ENCODE data around the gene XCL1. TPM values are rescaled to one million over a fixed set of nuclear protein-coding genes. Genes with fewer than 3 reads are reported as not detected.

The XCL1 gene
- total RNA-seq, 1 experiment from 2014 or later = not detected

DNA sequence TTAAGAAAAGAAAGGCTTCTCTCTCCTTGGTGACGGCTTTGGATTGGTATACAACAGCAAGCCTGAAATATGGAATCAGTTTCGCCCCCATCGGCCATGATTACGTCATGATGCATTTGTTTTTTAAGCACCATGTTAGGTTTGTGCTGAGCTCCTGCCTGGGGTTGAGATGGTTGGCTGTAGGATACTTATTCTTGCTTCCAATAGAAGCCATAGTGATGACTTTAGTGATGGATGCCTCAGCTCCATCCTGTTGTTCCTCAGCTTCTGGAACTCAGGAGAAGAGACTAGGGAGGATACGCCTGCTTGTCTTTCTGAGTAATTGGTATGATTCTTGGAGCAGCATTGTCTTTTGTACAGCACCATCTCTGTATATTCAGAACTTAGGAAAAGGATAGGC lies 14.7 kb downstream of the XCL1 start (continued):
- no peak for TF ChIP-seq REST (IDR thresholded peaks at IDR 0.05; ENCODE audit: low read depth)

GRCh38 chr1:168591641-168592250 lies 15.3 kb downstream of the XCL1 start:
- H3K79me2 ChIP-seq (ENCODE audit: insufficient read depth, low read length) = no peaks in the 10 kb centered on the region
- no peak overlapping the region for H3K27ac ChIP-seq (ENCODE audit: low read depth, low read length)
- no peak overlapping the region for H3K9ac ChIP-seq (ENCODE audit: low read length)
- no peaks in the 10 kb centered on the region for H4K20me1 ChIP-seq (ENCODE audit: insufficient read depth)
- no peaks in the 10 kb centered on the region for H3K36me3 ChIP-seq (ENCODE audit: control insufficient read depth in 1 of 2, insufficient read depth in 2 of 2, low read length in 2 of 2)
- H3K4me1 ChIP-seq (ENCODE audit: control insufficient read depth in 1 of 2, insufficient read depth in 2 of 2, low read length in 2 of 2) = no peaks in the 10 kb centered on the region
- no peak for DNase-seq (ENCODE audit: low read depth, low spot score)
- intact Hi-C loops (cut with micrococcal nuclease) = no loop called here
- no peak overlapping the region for H3K4me3 ChIP-seq (replicated peaks in 1 of 2; ENCODE audit: low read depth in 1 of 2, low read length in 2 of 2)
- no peaks in the 10 kb centered on the region for H3K9me2 ChIP-seq (ENCODE audit: insufficient read depth)
- no peaks in the 10 kb centered on the region for H3K9me3 ChIP-seq (ENCODE audit: control insufficient read depth in 1 of 2, insufficient read depth in 1 of 2, low read depth in 1 of 2, low read length in 2 of 2)
- POLR2A ChIA-PET = no interaction called here
- H3K4me2 ChIP-seq (ENCODE audit: low read length) = no peak overlapping the region
- BruUV-seq (replicated peaks) = no TSS peak
- CTCF ChIA-PET = no interaction called here
- TF ChIP-seq ZFX (IDR thresholded peaks at IDR 0.05) (no peak), TCF7L2 (IDR thresholded peaks at IDR 0.05; ENCODE audit: borderline replicate concordance, extremely low read depth, insufficient read depth, insufficient read length) (no peak), EZH2phosphoT487 (IDR thresholded peaks at IDR 0.05; ENCODE audit: borderline replicate concordance) (no peak), SRF (IDR thresholded peaks at IDR 0.05; ENCODE audit: low read depth) (no peak), POLR2AphosphoS5 (IDR thresholded peaks at IDR 0.05; ENCODE audit: low read depth, low read length) (no peak), ELF1 (IDR thresholded peaks at IDR 0.05; ENCODE audit: borderline replicate concordance, low read depth) (no peak), SIN3A (IDR thresholded peaks at IDR 0.05; ENCODE audit: low read depth) (no peak), SP1 (IDR thresholded peaks at IDR 0.05; ENCODE audit: low read depth) (no peak), EGR1 (IDR thresholded peaks at IDR 0.05; ENCODE audit: low read depth) (no peak), FOSL1 (IDR thresholded peaks at IDR 0.05; ENCODE audit: low read depth) (no peak), JUND (IDR thresholded peaks at IDR 0.05) (no peak), REST (IDR thresholded peaks at IDR 0.05; ENCODE audit: low read depth) (no peak), ZNF274 (IDR thresholded peaks at IDR 0.05; ENCODE audit: low read depth, low read length) (no peak)
- TF ChIP-seq, protein P1, sequence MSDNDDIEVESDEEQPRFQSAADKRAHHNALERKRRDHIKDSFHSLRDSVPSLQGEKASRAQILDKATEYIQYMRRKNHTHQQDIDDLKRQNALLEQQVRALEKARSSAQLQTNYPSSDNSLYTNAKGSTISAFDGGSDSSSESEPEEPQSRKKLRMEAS (IDR thresholded peaks at IDR 0.05) = no peak
- TF ChIP-seq, protein P2, sequence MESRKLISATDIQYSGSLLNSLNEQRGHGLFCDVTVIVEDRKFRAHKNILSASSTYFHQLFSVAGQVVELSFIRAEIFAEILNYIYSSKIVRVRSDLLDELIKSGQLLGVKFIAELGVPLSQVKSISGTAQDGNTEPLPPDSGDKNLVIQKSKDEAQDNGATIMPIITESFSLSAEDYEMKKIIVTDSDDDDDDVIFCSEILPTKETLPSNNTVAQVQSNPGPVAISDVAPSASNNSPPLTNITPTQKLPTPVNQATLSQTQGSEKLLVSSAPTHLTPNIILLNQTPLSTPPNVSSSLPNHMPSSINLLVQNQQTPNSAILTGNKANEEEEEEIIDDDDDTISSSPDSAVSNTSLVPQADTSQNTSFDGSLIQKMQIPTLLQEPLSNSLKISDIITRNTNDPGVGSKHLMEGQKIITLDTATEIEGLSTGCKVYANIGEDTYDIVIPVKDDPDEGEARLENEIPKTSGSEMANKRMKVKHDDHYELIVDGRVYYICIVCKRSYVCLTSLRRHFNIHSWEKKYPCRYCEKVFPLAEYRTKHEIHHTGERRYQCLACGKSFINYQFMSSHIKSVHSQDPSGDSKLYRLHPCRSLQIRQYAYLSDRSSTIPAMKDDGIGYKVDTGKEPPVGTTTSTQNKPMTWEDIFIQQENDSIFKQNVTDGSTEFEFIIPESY (IDR thresholded peaks at IDR 0.05; ENCODE audit: extremely low read depth, insufficient replicate concordance, low read length) = no peak
- RAD21 ChIA-PET (ENCODE audit: low non-redundant PET in 1 of 2, low total read pairs in 2 of 2, uncharacterized antibody in 2 of 2, unreplicated experiment in 2 of 2) = no interaction called here
- no peak overlapping the region for H2AFZ ChIP-seq (ENCODE audit: low read depth, low read length, poor library complexity, severe bottlenecking)
- no peaks in the 10 kb centered on the region for H3K27me3 ChIP-seq (ENCODE audit: insufficient read depth, low read length)
- no peak for ATAC-seq
